Endothelial cell of hepatic sinusoid (primary cell): ENCODE measurements around the gene AMIGO1.

Experiments used
- in situ Hi-C: cut with HindIII; loops from 2 replicates; pipeline ENCODE4 v1.10.0; 2017; ENCODE audit warnings: low sequenced_read_pairs

AMIGO1 gene

DNA sequence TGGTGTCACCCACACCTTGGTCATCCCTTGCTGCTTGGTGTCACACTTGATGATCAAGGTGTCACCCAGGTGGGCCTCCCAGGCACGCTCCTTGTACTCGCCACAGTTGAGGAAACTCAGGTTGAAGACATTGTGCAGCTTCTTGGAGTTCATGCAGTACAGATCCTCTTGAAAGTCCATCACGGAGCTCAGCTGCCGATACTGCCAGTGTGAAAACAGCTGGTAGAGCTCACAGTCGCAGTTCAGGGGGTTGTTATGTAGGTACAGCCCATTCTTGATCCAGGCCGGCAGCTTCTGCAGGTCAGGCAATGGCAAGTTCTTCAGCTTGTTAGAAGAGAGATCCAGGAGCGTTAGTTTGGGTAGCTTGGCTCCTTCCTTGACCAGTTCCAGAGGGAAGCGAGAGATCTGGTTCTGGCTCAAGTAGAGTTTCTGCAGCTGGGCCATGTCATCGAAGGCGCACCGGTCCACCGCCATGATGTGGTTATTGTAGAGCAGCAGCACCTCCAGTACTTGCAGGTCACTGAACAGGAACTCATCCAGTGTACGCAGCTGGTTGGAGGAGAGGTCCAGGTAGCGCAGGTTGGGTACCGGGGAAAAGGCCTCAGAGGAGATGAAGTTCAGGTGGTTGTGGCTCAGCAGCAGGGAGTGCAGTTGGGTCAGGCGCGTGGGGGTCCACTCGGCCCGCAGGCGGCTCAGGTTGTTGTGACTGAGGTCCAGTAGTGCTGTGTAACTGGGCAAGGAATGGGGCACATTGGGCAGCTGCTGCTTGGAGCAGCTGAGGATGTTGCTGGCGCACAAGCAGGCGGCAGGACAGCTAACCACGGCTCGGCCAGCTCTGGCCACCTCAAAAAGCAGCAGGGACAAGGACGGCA, 1.3 kb downstream of the AMIGO1 start:
- in situ Hi-C loops = no loop called here

DNA sequence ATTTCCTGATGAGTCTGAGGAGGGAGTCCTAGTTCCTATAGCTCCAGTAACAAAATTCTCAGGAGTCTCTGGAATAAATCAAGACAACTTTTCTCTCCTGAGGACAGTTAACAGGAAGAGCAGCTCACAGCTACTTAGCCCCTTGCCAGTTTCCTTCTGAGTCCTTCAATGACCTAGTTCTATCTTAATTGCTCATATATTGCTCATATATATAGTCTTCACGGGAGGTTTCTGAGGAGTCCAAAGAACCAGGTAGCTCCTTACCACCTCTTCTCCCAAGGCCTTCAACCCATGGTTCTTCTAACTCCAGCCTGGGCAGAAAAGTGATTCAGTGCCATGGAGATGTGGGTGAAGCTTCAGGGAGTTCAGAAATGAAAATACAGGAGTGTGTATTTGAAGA, 4.6 kb downstream of the AMIGO1 start:
- in situ Hi-C loops = no loop called here

DNA sequence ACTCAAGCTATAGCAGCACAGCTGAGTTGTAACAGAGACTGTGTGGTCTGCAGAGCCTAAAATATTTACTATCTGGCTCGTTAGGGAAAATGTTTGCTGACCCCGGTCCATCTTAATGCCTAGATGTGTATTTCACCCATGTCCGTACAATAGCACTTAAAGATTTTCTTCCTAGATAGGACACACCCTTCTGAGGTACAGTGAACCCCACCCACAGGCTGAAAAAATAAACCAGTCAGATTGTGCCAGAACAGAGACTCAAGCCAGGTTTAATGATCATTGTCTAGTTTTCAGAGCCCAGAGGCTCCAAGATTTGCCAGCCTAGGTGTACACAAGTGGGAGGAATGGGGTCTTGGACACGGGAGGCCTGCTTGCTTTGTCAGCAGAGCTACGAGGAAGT, 5.6 kb downstream of the AMIGO1 start:
- in situ Hi-C loops = no loop called here

DNA sequence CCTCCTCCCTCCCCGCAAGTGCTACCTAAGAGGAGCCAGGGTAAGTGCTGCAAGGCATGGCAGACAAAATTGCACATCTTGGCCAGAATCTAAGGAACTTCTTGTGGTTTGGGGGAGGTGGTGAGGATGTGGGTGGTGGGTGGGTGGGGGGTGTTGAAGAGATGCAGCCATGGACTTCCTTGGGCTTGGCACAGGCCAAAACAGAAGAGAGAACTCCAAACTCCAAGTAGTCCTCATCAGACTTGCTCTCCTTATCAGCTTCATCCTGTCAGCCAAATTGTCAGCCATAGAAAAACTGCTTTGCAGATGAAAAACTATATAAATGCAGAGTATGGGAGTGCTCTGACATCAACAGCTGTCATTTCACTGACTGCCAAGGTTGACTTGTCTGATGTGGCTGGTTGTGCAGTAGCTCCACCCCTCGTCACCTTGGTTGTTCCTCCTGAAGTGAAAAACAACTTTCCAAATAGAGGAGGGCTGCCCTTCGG, 7.1 kb downstream of the AMIGO1 start:
- in situ Hi-C loops = no loop called here

DNA sequence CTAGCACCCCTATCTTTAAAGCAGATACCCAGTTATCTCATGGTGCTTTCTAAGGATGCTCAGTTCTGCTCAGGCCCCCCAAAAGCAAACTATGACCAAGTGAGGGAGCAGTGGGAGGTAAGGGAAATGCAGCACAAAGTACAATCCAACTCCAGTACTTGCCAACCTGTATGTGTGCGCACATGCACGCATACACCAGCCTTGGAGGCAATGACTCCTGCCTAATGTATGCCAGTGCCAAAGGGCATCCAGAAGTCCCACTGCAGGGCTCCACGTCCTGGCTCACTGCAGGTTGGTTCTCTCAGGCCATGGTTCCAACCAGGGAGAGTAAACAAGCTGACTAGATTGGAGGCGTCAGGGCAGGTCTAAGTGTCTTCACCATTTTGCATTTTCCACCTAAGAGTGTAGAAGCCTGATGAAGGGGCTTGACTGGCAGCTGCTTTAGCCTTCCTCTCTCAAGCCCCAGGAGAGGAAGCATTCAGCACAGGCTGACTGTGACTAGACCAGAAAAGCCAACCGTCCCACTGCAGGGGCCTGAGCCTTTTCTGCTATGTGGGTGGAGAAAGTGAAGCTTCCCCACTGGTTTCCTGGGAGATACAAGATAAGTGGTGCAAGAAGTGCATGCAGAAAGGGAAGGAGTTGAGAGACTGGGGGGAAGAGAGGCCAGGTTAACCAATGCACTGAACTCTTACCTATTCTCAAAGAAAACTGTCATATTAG, 7.7 kb downstream of the AMIGO1 start:
- in situ Hi-C loops = no loop called here

DNA sequence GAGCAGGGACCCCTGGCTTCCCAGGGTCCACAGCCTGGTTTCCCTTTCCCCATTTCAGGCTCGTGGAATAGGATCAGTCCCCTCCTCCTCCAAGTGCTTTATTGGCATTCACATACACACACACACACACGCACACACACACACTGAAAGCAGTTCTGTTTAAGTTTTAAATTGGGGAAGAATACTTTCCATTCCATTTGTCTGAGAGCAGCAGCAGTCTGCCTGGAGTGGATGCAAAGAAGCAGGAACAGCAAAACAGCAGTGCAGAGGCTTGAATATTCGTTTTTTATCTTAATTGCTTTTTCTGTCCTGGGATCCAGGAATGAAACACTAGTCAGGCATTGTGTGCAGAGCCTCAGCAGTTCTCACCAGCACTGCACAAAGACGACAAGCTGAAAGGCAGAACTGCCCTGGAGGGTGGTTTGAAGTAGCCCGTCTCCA, 8.6 kb downstream of the AMIGO1 start:
- in situ Hi-C loops = no loop called here

DNA sequence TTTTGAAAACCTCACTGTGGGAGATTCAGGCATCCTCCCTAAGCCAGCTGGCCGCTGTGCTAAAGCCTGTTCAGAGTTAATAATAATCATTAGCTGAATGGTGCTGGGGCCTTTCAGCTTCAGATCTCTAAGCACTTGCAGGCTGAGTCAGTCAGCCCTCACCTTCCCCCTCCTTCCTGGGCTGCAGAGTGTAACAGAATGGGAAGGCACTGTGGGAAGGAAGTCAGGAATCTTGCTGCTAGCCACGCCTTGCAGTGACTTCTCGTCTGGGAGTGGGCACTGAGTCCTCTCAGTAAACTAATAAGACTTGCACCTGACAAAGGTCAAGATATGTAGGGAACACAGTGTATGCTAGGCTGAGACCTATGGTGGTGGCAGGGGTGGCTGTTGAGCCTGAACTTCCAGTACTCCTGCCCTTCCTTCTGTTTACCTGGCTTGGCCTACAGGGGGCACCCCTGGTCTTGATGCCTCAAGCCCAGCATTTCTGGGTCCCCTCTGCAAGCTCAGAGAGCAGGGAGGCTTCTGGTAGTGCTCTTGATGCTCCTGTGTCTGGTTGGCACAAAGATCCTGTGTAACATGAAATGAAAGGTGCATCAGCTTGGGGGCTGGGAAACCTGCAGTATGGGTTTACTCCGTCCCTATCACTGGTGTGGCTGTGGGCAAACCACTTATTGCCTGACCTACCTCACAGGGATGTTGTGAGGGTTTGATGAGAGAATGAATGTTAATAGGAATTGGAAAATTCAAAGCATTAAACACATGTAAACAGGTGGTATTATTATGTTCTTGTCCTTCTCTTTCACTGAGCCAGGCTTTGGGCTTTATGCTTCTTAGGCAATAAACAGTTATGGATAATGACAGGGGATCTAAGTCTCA, 9.6 kb downstream of the AMIGO1 start:
- in situ Hi-C loops = loop anchor here (10.0 kb wide), 1 partner anchor 225 kb away; no protein-coding TSS in a partner anchor

DNA sequence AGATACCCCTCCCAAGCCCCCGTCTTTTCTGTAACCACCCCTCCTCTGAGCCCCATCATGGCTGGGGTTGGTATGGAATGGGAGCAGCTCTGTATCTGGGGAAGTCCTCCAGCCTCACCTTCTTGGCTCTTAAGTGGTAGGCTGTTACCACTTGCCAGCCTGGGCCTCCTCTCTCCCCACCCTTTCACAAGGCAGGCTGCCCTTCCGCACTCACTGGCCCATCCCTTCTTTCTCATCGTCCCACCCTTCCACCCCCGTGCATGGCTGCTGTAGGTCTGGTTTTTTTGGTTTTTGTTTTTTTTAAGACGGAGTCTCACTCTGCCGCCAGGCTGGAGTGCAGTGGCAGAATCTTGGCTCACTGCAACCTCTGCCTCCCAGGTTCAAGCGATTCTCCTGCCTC, 10.4 kb downstream of the AMIGO1 start:
- in situ Hi-C loops = loop anchor here (10.0 kb wide), 1 partner anchor 224 kb away; no protein-coding TSS in a partner anchor

DNA sequence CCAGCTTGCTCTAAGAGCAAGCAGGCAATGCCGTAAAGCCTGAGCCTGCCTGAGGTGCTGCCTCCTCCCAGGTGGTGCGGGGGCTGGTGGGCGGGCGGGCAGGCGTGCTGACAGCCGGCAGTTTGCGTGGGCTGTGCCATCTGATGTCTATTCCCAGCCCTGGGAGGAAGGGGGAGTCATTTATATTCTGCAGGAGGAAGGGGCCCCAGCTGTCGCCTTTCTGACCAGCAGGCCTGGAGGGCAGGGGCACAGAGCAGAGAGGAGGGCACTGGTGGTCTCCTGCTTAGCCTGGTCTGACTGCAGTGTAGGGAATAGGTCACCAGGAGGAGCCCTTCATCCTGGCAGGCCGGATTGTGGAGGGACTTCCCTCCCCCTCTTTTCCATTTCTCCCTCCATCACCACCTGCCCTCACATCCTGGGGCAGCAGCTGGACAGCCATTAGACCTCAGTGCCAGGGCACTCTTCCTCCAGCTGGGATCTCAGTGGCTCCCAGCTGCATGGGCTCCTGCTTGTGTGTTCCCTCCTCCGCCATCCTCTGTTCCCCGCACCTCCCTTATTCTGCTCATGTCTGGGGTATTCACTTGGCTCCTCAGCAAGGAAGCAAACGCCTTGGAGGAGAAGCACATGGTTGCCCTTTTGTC, 11.2 kb downstream of the AMIGO1 start:
- in situ Hi-C loops = loop anchor here (10.0 kb wide), 1 partner anchor 223 kb away; no protein-coding TSS in a partner anchor

DNA sequence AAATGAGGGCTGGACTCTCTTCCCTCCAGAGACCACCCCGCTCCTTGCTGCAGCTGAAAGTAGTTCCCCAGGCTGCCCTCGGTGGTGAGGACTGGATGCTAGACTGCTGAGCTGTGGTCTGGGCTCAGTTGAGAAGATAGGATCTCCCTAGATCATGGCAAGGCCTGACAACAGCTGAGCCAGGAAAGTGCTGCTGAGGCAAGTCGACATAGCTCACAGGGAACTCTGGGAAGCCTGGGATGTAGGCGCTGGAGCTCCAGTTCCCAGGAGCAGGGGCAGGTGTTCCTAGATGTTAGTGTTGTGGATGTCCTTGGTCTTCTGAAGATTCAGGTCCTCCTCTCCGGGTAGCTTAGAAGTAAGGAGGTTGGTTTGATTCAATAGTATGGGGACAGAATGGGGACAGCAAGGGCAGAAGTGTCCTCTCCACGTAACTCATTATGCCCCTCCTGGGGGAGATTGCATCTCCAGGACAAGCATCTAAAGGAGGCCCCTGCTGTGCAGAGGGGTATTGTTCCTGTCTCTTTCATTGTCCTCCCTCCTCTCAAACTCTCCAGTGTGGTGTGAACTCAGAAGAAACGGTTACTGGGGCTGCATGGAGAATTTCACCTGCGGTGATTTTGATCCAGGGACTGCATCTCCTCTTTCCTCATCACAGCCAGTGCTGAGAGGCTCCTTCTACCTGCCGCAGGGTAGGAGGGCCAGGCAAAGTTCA, 11.9 kb downstream of the AMIGO1 start:
- in situ Hi-C loops = loop anchor here (10.0 kb wide), 1 partner anchor 223 kb away; no protein-coding TSS in a partner anchor

DNA sequence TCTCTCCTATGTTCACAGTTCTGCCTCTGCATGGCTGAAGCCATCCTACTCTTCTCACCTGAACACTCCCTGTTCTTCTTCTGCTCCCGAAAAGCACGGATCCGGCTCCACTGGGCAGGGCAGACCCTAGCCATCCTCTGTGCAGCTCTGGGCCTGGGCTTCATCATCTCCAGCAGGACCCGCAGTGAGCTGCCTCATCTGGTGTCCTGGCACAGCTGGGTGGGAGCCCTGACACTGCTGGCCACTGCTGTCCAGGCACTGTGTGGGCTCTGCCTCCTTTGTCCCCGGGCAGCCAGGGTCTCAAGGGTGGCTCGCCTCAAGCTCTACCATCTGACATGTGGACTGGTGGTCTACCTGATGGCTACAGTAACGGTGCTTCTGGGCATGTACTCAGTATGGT, 13.8 kb downstream of the AMIGO1 start:
- in situ Hi-C loops = loop anchor here (10.0 kb wide), 1 partner anchor 221 kb away; no protein-coding TSS in a partner anchor

DNA sequence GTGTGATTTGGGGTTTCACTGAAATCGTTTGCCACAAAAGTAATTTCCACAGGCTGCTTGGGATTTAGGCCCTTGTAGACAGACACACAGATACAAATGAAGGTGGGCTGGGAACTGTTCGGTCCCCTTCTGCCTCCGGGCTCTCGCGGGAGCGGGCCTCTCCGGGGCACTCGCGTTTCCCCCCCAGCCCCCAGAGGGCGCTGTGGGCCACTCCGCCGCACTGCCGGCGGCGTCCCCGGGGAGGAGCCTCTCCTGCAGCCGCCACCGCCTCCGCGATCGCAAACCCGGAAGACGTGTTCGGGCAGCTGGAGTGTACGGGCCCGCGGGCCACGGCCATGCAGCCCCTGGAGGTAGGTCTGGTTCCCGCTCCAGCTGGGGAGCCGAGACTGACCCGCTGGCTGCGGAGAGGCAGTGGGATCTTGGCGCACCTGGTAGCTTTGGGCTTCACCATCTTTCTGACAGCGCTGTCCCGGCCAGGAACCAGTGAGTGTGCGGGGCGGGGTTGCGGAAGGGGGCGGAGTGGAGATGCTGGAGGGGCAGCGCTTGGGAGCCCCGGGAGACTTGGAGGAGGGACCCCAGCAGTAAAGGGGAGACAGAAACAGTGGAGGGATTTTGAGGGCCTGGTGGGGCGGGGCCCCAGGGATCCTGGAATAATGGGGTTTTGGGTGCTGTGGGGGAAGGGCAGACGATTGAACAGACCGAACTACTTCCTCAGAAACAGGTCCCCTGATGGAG, 15.6 kb downstream of the AMIGO1 start, which contains the start of gene CYB561D1:
TSS of gene CYB561D1 (plus strand) at position 290 of the 735 bp plus-strand sequence. CDS start at position 336, 46 bp downstream.
- in situ Hi-C loops = loop anchor here (5.0 to 10.0 kb wide), 2 partner anchors 43 to 219 kb away; partner anchors contain the start of gene GPR61

DNA sequence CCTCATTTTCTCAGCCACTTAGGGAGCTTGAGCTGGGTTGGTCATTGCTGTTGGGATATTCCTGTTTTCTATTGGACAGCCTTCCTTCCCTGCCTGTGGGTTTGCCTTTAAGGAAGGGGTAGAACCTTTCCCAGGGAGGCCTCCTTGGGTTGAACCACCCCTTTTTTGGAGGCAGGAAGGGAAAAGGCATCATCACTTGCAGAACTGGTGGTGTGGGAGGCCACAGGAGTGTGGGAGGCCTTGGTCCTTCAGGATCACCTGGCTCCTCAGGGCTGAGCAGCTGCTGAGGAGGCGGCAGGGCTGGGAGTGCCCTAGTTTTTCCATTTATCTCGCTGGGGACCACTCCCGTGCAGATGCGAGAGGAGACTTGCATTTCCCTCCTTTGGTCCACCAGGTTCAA, 16.3 kb downstream of the AMIGO1 start:
- in situ Hi-C loops = loop anchor here (5.0 to 10.0 kb wide), 2 partner anchors 44 to 218 kb away; partner anchors contain the start of gene GPR61

DNA sequence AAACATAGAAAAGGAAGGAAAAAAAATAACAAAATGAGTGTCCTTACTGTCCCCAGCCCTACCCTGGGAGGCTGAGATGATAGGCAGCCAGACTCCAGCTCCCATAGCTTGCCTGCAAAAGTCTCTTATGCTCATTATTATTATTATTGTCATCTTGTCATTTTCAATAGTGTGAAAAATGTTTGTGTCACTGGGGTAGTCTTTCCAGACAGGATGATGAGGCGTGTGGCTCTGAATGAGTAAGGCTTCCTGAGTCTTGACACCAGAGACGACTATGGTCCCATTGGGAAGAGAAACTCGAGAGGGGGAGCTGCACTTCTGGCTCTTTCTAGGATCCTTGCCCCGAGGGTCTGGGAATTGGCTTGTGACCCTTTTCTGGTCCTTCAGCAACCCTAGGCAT, 16.7 kb downstream of the AMIGO1 start:
- in situ Hi-C loops = loop anchor here (5.0 to 10.0 kb wide), 2 partner anchors 45 to 218 kb away; partner anchors contain the start of gene GPR61

DNA sequence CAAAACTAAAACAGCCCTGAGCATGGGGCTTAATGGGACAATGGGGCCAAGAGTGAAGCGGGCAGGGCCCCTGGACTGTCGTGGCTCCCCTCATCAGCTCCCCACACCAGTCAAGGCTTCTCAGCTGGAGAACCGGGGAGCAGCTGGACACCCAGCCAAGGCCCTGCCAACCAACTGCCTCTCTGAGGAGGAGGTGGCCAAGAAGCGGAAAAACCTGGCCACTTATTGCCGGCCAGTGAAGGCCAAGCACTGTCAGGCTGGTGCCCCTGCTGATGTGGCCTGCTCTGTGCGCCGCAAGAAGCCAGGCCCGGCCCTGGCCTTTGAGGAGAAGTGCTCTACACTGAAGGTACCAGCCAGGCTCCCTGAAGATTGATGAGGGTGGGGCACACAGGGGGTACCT, 18.2 kb downstream of the AMIGO1 start:
- in situ Hi-C loops = loop anchor here (5.0 to 10.0 kb wide), 2 partner anchors 46 to 217 kb away; partner anchors contain the start of gene GPR61

DNA sequence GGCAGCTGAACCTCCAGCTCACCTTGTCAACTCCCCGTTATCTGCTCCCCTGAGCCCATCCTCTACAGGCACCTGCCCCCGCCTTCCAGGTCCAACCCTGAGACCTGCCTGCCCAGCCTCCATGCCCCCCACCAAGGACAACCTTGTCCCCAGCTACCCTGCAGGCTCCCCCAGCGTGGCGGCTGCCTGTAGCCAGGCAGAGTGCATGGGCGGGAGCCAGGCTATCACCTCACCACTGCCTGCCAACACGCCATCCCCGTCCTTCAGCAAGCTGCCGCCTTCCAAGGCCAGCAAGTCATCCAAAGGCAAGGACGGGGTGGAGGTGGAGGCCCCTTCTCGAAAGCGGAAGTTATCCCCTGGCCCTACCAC, 18.6 kb downstream of the AMIGO1 start:
- in situ Hi-C loops = loop anchor here (5.0 to 10.0 kb wide), 2 partner anchors 46 to 216 kb away; partner anchors contain the start of gene GPR61

DNA sequence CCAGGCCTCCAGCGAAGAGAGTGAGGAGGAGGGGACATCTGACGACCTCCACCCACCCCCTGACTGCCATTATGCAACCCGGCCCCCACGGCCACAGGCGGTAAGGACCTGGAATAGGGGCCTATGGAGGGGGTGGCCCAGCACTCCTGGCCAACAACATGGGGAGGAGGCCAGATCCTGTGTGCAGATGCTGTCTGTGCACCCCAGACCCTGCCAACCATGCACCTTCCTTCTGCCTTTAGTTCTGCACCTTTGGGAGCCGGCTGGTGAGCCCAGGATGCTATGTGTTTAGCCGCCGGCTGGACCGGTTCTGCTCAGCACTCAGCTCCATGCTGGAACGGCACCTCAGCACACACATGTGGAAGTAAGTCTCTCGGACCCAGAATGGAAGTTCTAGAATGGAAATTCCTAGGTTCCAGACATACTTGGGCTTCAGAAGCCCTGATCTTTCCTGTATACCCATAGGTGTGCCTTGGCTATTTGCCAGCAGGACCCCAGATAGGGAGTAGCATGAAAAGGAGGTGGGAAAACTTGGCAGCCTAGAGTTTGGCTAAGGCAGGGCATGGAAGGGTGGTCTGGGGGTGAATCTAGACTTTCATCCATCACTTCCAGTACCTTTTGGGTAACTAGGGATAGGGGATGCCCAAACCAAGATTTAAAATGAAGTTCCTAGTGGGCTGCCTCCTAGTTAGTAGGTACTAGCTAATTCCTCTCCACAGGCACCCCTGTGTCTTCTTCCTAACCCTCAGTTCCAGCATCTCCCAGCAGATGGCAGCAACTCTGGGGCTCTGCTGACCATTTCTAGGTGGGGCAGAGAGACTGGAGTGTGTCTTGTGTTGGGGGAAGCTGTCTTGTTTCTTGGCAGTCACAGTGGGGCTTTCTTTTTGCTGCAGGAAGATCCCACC, 19.2 kb downstream of the AMIGO1 start:
- in situ Hi-C loops = loop anchor here (5.0 to 10.0 kb wide), 2 partner anchors 47 to 215 kb away; partner anchors contain the start of gene GPR61
